GDM1 (cell line): ENCODE data around the gene PDXP.

Experiments
- DNase-seq: peaks from one replicate; lab custom pipeline; 2025; lab: John Stamatoyannopoulos, UW

Gene PDXP

DNA sequence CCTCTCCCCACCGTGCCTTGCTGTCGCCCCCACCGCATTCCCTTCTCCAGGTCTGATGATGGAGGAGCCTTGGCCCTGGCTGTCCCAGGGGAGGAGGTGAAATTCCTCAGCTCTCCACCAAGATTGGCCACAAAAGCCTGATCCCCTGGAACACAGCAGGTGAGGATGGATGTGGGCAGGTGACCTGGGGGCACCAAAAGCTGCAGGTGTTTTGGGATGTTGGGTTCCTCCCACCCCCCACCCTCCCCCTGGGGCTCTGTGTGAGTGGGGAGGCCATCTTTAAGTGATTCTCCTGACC lies 39.0 kb downstream of the PDXP start:
- DNase-seq, result no peak

DNA sequence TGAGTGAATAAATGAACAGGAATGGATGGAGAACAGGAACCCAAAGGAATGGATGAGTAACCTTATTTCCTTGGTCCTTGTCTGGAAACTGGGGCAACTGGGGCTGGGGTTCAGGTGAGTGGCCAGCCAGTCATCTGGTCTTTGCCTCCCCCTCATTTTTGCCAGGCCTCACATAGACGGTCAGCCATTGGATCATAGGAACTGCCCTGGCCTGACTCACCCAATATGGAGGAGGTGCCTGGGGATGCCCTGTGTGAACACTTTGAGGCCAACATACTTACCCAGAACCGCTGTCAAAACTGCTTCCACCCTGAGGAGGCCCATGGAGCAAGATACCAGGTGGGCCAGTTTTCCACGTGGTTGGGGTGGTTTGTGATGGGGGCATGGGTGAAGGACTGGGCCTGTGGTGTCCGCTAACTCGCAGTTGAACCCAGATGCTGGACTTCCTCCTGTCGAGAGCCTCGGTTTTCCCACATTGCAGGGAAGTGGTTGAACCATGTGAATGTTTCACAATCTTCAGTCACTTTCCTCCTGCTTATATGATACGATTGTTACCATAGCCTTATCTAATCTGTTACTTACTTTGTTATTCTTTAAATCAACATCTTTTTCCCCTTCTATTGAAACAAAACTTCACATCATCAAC lies 42.7 kb downstream of the PDXP start:
- DNase-seq, result no peak

DNA sequence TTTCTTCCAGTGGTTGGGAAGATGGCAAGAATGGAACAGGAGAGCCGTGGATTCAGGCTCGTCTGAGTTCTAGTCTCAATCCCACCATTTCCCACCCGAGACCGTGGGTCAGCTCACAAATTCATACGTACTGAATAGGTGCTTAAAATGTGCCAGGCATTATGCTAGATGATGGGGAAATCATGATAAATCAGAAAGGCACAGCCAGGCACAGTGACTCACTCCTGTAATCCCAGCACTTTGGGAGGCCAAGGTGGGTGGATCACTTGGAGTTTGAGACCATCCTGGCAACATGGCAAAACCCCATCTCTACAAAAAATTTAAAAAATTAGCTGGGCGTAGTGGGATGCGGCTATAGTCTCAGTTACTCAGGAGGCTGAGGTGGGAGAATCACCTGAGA lies 45.4 kb downstream of the PDXP start:
- no peak for DNase-seq

DNA sequence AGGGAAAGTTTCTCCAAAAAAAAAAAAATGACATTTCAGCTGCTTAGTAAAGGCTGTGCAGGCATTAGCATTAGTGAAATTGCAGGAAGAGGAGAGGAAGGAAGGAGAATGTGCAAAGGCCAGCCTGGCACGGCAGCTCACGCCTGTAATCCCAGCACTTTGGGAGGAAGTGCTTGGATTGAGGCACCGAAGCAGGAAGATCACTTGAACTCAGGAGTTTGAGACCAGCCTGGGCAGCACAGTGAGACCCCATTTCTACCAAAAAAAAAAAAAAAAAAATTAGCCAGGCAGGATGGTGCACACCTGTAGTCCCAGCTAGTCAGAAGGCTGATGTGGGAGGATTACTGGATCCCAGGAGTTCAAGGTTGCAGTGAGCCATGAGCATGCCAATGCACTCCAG lies 46.1 kb downstream of the PDXP start:
- DNase-seq, result no peak

DNA sequence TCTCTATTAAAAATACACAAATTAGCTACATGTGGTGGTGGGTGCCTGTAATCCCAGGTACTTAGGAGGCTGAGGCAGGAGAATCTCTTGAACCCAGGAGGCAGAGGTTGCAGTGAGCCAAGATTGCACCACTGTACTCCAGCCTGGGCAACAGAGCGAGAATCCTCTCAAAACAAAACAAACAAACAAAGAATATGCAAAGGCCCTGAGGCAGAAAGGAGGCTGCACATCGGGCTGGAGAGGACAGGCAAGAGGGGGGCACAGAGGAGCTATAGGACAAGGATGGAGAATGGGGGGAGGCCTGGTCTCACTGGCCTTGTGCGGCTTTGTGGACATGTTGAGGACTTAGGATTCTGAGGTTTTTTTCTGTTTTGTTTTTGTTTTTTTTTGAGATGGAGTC lies 46.7 kb downstream of the PDXP start:
- DNase-seq, result no peak

DNA sequence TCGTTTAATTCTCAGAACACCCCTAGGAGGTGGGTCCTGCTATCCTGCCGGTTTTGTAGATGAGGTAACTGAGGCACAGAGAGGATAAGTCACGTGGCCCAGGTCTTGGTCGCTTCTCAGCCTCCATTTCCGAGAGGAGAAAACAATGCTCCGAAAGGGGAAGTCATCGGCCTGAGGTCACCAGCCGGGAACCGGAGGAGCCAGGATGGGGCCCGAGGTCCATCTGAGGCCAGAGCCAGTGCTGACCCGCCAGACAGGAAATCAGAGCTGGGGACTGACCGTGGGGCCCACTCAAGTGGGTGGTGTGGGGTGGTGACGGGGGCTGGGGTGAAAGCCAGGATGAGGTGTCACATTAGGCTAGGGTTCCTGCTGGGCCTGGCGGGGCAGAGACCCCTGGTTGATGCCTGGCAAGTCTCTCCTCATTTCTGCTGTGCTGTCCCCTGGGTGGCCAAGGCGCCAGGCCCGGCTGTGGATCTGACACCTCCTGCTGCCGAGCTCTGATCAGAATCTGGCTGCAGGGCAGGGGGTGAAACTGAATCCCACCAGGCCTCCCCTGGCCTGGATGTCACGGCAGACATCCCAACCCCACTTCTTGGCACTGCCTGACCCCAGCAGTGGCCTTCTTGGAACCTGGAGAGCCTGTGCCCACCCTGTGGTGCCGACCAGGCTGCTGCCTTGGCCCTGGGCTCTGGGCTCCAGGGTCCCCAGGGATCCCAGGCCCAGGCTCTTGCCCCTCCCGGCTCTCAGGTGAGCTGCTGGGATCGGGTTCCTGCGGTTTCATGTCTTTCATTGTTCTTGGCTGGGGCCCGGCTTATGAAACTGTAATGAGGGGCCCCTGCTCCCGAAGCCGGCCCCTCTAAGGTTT lies 50.3 kb downstream of the PDXP start:
- no peak for DNase-seq

DNA sequence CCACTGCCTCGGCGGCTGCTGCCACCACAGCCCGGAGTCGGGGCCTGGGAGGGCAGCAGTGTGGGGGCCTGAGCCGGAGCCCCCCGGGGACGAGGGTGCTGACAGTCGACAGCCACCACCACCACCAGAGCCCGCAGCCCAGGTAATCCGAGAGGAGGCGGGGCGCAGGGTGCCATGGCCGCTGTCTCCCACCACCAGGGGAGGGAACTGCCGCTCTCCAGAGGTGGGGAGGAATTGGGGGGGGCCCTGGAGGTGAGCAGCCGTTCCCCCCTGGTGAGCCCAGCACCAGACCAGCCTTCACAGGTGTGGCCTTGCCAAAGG lies 50.9 kb downstream of the PDXP start:
- no peak for DNase-seq

DNA sequence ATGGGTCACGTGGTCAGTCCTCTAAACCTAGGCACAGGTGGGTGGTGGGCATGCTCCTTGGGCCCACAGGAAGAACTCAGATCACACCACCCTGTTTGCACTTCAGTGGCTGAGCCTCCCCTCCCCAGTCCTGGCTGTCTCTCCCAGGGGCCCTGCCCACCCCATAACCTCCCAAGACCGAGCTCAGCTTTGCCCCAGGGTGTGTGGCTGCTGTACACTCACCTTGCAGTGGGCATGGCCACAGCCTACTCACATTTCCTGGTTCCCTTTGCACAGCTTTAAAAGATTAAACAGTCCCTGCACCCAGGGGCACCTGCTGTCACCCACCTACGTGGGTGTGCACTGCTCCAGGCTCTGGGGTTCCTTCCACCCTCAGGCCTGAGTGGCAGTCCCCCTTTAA lies 52.2 kb downstream of the PDXP start:
- no peak for DNase-seq

DNA sequence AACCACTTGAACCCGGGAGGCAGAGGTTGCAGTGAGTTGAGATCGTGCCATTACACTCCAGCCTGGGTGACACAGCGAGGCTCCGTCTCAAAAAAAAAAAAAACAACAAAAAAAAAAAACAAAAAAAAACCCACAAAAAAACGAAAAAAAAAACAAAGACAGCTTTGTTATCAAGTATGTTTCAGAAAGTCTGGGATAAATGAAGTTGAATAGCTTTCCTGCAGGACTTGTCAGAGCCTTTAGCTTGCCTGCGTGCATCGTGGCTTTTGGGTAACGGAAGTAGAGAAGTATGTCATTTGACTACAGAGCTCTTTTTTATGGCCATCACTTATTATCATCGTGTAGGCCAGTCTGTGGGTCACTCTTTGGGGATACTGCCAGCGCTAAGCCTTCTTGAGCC lies 53.0 kb downstream of the PDXP start:
- no peak for DNase-seq

DNA sequence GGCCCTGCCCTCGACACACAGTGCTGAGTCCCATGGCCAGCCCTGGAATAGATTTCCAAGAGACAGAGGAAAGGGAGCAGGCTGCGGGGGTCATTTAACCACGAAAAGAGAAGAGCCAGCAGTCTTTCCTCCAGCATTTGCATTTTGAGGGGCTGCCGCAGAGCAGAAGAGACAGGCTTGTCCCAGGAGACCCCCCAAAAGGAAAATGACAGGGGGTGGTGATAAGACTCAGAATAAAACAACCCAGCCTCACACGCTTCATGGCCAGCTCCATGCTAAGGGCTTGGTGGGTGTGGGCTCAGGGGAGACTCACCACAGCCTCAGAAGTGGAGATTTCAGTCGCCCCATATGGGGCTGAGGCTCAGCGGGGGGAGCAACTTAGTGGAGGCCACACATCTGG lies 55.2 kb downstream of the PDXP start:
- no peak for DNase-seq

DNA sequence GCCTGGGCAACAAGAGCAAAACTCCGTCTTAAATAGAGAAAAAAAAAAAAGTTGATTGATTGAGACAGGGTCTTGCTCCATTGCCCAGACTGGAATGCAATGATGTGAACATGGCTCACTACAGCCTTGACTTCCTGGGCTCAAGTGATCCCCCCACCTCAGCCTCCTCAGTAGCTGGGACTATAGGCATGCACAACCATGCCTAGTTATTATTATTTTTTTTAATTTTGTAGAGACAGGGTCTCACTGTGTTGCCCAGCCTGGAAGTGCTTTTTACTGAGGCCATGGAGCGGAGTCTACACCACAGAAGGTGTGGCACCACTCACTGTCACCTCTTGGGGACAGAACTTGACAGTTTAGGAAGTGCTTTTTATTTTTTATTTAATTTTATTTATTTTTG lies 56.1 kb downstream of the PDXP start:
- no peak for DNase-seq

DNA sequence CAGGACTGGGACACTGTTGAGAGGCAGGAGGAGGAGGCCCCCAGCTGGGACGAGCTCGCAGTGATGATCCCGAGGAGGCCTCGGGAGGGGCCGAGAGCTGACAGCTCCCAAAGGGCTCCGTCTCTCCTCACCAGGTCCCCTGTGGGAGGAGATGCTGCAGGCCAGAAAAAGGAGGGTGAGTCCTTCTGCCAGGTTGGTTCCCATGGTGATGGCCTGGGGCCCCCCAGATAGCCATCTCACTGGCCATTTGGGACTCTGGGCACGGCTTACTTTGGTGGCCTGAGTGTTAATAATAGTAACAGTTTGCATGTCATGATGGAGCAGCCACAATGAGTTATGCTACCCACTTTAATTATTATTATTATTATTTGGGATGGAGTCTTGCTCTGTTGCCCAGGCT lies 57.2 kb downstream of the PDXP start:
- no peak for DNase-seq
